HG03097 (cell line): Measurements from ENCODE around the gene EYS.
"Not testable (repeated sequence)": the region's sequence is repeated elsewhere in the genome, so short reads cannot be mapped to it uniquely, and the experiment has no call there.

Experiments
- ATAC-seq: cut with Tn5 transposase; IDR thresholded peaks from one replicate; pipeline ENCODE4 v1.9.1; 2021; ENCODE audit not compliant: unreplicated experiment, low FRiP score

The EYS gene

DNA sequence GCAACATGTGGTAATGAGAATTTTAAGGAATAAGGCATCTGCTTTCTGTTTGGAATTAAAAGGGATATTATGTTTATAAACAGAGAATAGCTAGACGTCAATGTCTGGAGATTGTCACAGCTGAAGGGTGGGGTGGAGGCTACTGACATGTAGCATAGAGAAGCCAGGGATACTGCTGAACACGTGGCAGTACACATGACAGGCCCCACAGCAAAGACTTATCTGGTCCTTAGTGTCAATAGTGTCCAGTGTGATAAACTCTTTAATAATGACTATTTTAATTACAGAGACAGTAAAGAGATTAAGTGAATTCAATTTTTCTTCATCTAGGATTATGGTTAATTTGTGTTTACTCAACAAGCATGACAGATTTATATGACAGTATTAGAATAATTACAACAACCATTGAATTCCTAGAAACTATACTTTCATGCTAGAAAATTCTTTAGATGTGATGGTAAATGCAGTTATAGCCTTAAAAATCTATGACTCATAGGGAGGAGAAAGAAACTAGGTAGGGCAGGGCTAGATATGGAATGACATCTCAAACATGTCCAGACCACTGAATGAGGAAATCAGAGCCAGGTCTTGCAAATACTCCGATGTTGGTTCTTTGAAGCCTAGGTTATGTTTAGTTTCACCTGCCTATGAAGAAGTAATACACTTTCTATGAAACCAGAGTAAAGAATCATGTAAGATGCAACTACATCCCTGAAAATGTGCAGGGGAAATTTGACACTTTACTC, 1671.9 kb downstream of the EYS start:
- ATAC-seq, result no peak

- ATAC-seq, result no peak
Measured at GRCh38 chr6:64034291-64034690, 1672.7 kb downstream of the EYS start.

DNA sequence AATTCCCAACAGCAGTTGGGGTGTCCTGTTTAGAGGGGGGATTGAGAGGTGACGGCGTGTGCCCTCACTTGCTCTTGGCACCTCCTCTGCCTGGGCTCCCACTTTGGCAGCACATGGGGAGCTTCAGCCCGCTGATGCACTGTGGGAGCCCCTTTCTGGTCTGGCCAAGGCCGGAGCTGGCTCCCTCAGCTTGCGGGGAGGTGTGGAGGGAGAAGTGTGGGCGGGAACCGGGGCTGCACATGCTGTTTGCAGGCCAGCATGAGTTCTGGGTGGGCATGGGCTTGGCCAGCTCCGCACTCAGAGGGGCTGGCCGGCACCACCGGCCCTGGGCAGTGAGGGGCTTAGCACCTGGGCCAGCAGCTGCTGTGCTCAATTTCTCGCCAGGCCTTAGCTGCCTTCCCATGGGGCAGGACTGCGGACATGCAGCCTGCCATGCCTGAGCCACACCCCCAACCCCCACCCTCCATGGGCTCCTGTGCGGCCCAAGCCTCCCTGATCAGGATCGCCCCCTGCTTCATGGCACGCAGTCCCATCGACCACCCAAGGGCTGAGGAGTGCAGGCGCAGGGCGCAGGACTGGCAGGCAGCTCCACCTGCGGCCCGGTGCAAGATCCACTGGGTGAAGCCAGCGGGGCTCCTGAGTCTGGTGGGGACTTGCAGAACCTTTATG, 1675.9 kb downstream of the EYS start:
- ATAC-seq, result not testable (repeated sequence)

DNA sequence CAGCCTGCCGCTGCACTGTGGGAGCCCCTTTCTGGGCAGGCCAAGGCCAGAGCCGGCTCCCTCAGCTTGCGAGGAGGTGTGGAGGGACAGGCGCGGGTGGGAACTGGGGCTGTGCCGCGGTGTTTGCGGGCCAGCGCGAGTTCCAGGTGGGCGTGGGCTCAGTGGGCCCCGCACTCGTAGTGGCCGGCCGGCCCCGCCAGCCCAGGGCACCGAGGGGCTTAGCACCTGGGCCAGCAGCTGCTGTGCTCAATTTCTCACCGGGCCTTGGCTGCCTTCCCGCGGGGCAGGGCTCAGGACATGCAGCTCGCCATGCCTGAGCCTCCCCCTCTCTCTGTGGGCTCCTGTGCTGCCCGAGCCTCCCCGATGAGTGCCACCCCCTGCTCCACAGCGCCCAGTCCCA, 1683.3 kb downstream of the EYS start:
- no peak for ATAC-seq

- no peak for ATAC-seq
Measured at GRCh38 chr6:64014595-64014994, 1692.4 kb downstream of the EYS start.

- no peak for ATAC-seq
Measured at GRCh38 chr6:64013011-64013410, 1694.0 kb downstream of the EYS start.

- no peak for ATAC-seq
Measured at GRCh38 chr6:64012351-64013001, 1694.5 kb downstream of the EYS start.

DNA sequence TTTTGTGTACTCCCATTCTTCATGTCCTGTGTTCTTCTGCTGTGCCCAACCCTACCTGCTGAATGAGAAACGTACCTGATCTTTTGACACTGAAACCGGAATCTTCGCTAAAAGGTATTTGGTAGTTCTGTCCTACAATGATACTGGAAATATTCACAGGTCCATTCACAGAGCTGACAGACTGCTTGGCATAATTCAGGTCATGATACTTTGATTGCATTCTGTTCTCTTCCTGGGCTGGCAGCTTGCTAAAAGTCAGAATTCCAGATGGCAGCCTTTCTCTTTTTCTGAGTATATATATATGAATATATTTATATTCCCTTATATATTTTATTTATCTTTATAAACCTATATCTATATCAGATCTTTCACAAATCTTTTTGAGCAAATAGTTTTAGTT, 1696.4 kb downstream of the EYS start:
- ATAC-seq, result no peak

GRCh38 chr6:64010010-64010409, 1697.0 kb downstream of the EYS start:
- no peak for ATAC-seq

GRCh38 chr6:64006246-64006645, 1700.8 kb downstream of the EYS start:
- ATAC-seq, result no peak

- no peak for ATAC-seq
Measured at GRCh38 chr6:64000818-64001491, 1706.1 kb downstream of the EYS start.

GRCh38 chr6:63999613-64000012, 1707.4 kb downstream of the EYS start:
- ATAC-seq, result no peak

- no peak for ATAC-seq
Measured at GRCh38 chr6:63998991-63999390, 1708.0 kb downstream of the EYS start.

- ATAC-seq, result no peak
Measured at GRCh38 chr6:63997734-63998133, 1709.3 kb downstream of the EYS start.

DNA sequence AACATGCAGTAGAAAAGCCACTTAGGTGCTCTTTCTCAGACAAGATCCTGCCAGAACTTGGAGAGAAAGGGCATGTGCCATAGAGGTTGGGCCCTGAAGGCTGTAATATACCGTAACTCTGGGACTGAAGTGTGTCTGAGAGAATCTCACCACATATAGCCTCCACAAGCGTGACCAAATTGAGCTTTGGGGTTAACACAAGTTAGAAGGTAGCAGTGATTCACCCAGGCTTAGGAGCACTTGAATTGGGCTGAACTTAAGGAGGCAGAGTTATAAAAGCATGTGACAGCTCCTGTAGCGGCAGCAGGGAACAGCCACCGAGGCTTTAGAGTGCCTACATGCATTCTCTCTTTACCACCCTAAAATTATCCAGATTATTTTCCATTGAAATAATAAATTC, 1709.8 kb downstream of the EYS start:
- no peak for ATAC-seq

- ATAC-seq, result no peak
Measured at GRCh38 chr6:63985223-63985622, 1721.8 kb downstream of the EYS start.

DNA sequence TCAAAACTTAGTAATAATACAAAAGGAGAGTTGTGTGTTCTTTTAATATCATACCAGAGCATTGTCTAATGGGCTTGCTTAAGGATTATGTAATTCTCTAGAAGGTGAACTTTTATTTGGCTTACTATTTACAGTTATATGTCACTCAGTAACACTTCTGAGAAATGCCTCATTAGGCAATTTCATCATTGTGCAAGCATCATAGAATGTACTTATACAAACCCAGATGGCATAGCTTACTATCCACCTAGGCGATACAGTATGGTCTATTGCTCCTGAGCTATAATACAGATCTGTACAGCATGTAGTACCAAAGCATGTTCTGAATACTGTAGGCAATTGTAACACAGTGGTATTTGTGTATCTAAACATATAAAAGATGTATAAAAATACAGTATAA, 1731.3 kb downstream of the EYS start:
- no peak for ATAC-seq

DNA sequence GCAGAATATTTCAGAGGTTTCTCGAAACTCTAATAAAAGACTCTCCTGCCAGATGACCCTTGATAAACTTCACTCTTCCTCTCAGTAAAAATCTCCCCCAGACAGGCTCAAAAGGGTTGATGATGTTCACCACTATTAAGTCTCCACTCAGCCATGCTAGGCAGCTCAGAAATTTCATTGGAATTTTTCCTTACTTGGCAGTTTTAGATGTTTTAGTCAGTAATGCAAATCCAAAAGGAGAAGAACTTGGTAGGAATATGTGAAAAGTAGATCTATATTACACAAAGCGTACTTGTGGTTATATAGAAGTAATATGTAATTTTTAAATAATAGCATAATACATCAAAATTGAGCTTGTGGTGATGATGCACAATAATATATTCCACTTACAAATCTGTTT, 1738.4 kb downstream of the EYS start:
- no peak for ATAC-seq

DNA sequence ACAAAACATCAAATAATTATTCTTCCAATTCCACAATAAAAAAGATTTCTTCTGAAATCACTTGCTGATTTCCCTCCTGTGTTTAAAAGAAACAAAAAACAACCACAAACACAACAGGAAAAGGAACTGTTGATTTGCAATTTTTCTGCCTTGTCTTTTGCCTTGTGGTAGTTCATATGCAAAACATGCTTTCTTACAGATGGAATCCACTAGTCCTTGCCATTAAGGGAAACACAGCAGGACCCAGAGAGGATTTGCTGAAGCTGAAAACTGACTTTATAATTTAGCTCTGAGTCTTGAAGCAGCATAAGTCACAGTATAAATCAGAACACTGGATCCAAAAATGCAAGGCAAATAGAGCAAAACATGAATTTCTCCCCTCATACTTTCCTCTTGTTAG, 1742.7 kb downstream of the EYS start:
- ATAC-seq, result no peak

DNA sequence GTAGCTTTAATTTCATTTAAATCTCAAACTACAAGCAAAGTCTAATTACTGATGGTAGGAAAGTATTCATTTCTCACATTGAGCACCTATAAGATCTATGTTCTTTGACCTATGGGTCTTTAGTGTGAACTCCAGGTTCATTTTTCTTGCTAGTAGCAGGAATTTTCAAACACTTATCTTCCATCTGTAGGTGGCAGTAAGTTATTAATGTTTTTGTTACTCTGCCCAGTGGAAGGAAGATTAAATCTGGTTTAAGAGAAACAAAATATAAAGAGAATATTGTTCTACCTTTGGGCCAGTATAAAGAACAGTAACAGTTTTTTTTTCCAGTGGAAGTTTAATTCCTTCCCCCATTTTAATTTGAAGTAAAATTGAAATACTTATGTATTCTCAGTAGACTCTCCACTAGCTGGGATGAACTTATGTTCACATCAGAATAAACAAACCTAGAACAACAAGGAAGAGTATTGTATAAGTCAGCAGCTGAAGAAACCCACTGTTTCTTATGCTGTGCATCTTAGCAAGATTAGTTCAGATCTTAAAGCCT, 1743.2 kb downstream of the EYS start:
- no peak for ATAC-seq
